PC-9 (cell line): ENCODE measurements around the gene TEX53. TPM values are rescaled to one million over a fixed set of nuclear protein-coding genes. Genes with fewer than 3 reads are reported as not detected.

Source experiments
- BruUV-seq: library from RNA; stranded (reverse); fragments of 400-500 nt; replicated peaks from 2 replicates; lab custom pipeline; 2021; lab: Mats Ljungman, UMichigan
- CTCF ChIA-PET: fragments of 300-600 bp; sonication (Branson Sonifier 250); formaldehyde crosslinking; loops from one replicate; lab custom pipeline; 2022; ENCODE audit warnings: antibody characterized with exemption; lab: Charles Lee
- POLR2A ChIA-PET: fragments of 300-600 bp; sonication (Branson Sonifier 250); formaldehyde crosslinking; loops from one replicate; lab custom pipeline; 2022; ENCODE audit warnings: antibody characterized with exemption; ENCODE audit not compliant: unreplicated experiment; lab: Charles Lee
- DNase-seq, 2 experiments: peaks; one replicate each; pipeline versions ENCODE4 v3.0.0 to v3.0.0-alpha.2; 2015 to 2022; ENCODE audit warnings: mixed read lengths in 1 of 2
- H2AFZ ChIP-seq: fragments of 200-600 bp; sonication (generic); 2 replicates; pipeline ENCODE4 v1.8.1; 2017; ENCODE audit warnings: antibody characterized with exemption
- H3F3A ChIP-seq: fragments of 200-600 bp; sonication (generic); 2 replicates; pipeline ENCODE4 v1.8.1; 2017; ENCODE audit warnings: antibody characterized with exemption, mild to moderate bottlenecking, low read depth; ENCODE audit not compliant: insufficient read depth
- H3K27ac ChIP-seq: fragments of 200-600 bp; sonication (generic); 2 replicates; pipeline ENCODE4 v1.6.1; 2016; ENCODE audit warnings: mixed run types
- H3K27me3 ChIP-seq: fragments of 200-600 bp; sonication (generic); 2 replicates; pipeline ENCODE4 v1.6.1; 2016; ENCODE audit warnings: low read depth, mixed run types; ENCODE audit not compliant: insufficient read depth
- H3K36me3 ChIP-seq: fragments of 200-600 bp; sonication (generic); 2 replicates; pipeline ENCODE4 v1.6.1; 2016; ENCODE audit warnings: low read depth, mixed run types
- H3K4me1 ChIP-seq: fragments of 200-600 bp; sonication (generic); replicated peaks from 2 replicates; pipeline ENCODE4 v1.6.1; 2016; ENCODE audit warnings: mixed run types; ENCODE audit not compliant: insufficient read depth
- H3K4me2 ChIP-seq: fragments of 200-600 bp; sonication (generic); 2 replicates; pipeline ENCODE4 v1.6.1; 2017; ENCODE audit warnings: mixed run types
- H3K4me3 ChIP-seq: fragments of 200-600 bp; sonication (generic); 2 replicates; pipeline ENCODE4 v1.6.1; 2016; ENCODE audit warnings: mixed run types
- H3K79me2 ChIP-seq: fragments of 200-600 bp; sonication (generic); 2 replicates; pipeline ENCODE4 v1.6.1; 2017; ENCODE audit warnings: low read depth, mixed run types
- H3K9me2 ChIP-seq: fragments of 200-600 bp; sonication (generic); 2 replicates; pipeline ENCODE4 v1.8.1; 2017; ENCODE audit warnings: mild to moderate bottlenecking; ENCODE audit not compliant: insufficient read depth
- H3K9me3 ChIP-seq: fragments of 200-600 bp; sonication (generic); 2 replicates; pipeline ENCODE4 v1.8.1; 2016; ENCODE audit warnings: low read depth; ENCODE audit not compliant: insufficient read depth
- H4K20me1 ChIP-seq: fragments of 200-600 bp; sonication (generic); 2 replicates; pipeline ENCODE4 v1.8.1; 2017; ENCODE audit not compliant: insufficient read depth
- CTCF ChIP-seq: fragments of 200-600 bp; sonication (generic); conservative IDR thresholded peaks from 2 replicates; pipeline ENCODE4 v1.6.1; 2017; ENCODE audit warnings: mixed run types, antibody characterized with exemption, mild to moderate bottlenecking, moderate library complexity
- EZH2 ChIP-seq: fragments of 200-600 bp; sonication (generic); IDR thresholded peaks from 2 replicates; pipeline ENCODE4 v1.8.0; 2017; ENCODE audit warnings: antibody characterized with exemption, low read depth
- intact Hi-C: fragments of 100-400 bp; cut with micrococcal nuclease; formaldehyde crosslinking; loops from one replicate; pipeline ENCODE4 v1.10.0; 2022; ENCODE audit not compliant: unreplicated experiment
- total RNA-seq: library from RNA; stranded (reverse); gene quantifications from 2 replicates; pipeline ENCODE4 v1.2.3, GENCODE V29; 2021

The TEX53 gene
- total RNA-seq, 1 experiment from 2014 or later = not detected

GRCh38 chr9:114606597-114607207 is 50.9 kb downstream of the TEX53 start:
- H4K20me1 ChIP-seq = no peaks in the 10 kb centered on the region
- ChIA-PET POLR2A (no interaction called here), CTCF (no interaction called here)
- DNase-seq = no peak
- no peaks in the 10 kb centered on the region for H3K9me2 ChIP-seq
- no peaks in the 10 kb centered on the region for H3K27me3 ChIP-seq
- intact Hi-C loops = no loop called here
- no peak overlapping the region for H2AFZ ChIP-seq
- H3K27ac ChIP-seq = no peak overlapping the region
- no peak overlapping the region for H3K4me2 ChIP-seq
- peaks cover 3% of the 10 kb centered on the region for H3K79me2 ChIP-seq
- no TSS peak for BruUV-seq
- no peak overlapping the region for H3K4me3 ChIP-seq
- no peaks in the 10 kb centered on the region for H3K36me3 ChIP-seq
- no peak for TF ChIP-seq EZH2
- no peak for TF ChIP-seq CTCF
- H3K4me1 ChIP-seq = peaks cover 10% of the 10 kb centered on the region
- peaks cover 3% of the 10 kb centered on the region; the same call in 1 of the 2 replicates for H3K9me3 ChIP-seq
- peaks cover 10% of the 10 kb centered on the region; the same call in 1 of the 2 replicates for H3F3A ChIP-seq

Other genes with a start within 250 kb of the TEX53 start
- 19.8 and 21.9 TPM in 2 replicates for gene WHRN, start 152.3 kb downstream of the TEX53 start, total RNA-seq
- gene ATP6V1G1, start 70.0 kb downstream of the TEX53 start, total RNA-seq = 81.9 and 90.6 TPM in 2 replicates
- 6.6 and 12.1 TPM in 2 replicates for gene TMEM268, start 46.5 kb downstream of the TEX53 start, total RNA-seq
- not detected in 2 replicates for gene TEX48, start 24.4 kb upstream of the TEX53 start, total RNA-seq
- gene TNFSF15, start 148.2 kb upstream of the TEX53 start, total RNA-seq = 0.33 and 0.55 TPM in 2 replicates